ACHN (cell line): ENCODE measurements around the gene RASSF7.
A peak's percentile ranks its signal among the peaks of the same experiment; 100 is the strongest.

Experiments used
- DNase-seq: peaks from one replicate; pipeline ENCODE4 v3.0.0-alpha.2; 2015
- in situ Hi-C: cut with HindIII; loops from 2 replicates; pipeline ENCODE4 v1.10.0; 2017; ENCODE audit warnings: low sequenced_read_pairs, low pct_ligation_motif_present, low pct_unique_long_range_greater_than_20kb

The RASSF7 gene

GRCh38 chr11:596374-596773 lies 35.6 kb downstream of the RASSF7 start:
- DNase-seq, result no peak
- in situ Hi-C loops, result no loop called here

GRCh38 chr11:597166-597725 lies 36.5 kb downstream of the RASSF7 start:
- DNase-seq, result no peak
- in situ Hi-C loops, result no loop called here

- no peak for DNase-seq
- in situ Hi-C loops, result no loop called here
Observed at GRCh38 chr11:598005-598680, 37.4 kb downstream of the RASSF7 start.

- in situ Hi-C loops, result no loop called here
- no peak for DNase-seq
Observed at GRCh38 chr11:601573-602245, 40.9 kb downstream of the RASSF7 start.

GRCh38 chr11:603154-603553 lies 42.4 kb downstream of the RASSF7 start:
- DNase-seq, result no peak
- in situ Hi-C loops, result no loop called here

GRCh38 chr11:605286-606129 lies 44.7 kb downstream of the RASSF7 start:
- no peak for DNase-seq
- in situ Hi-C loops, result no loop called here

GRCh38 chr11:606245-606644 lies 45.5 kb downstream of the RASSF7 start:
- DNase-seq, result no peak
- in situ Hi-C loops, result no loop called here

GRCh38 chr11:607020-607780 lies 46.4 kb downstream of the RASSF7 start:
- no peak for DNase-seq
- in situ Hi-C loops, result no loop called here

GRCh38 chr11:607971-608659 lies 47.3 kb downstream of the RASSF7 start:
- in situ Hi-C loops, result no loop called here
- no peak for DNase-seq

- in situ Hi-C loops, result no loop called here
- DNase-seq, result no peak
Observed at GRCh38 chr11:608791-609251, 48.1 kb downstream of the RASSF7 start.

- no peak for DNase-seq
- in situ Hi-C loops, result no loop called here
Observed at GRCh38 chr11:609341-609811, 48.6 kb downstream of the RASSF7 start.

GRCh38 chr11:610146-610801 lies 49.5 kb downstream of the RASSF7 start:
- DNase-seq, result no peak
- in situ Hi-C loops, result no loop called here

- in situ Hi-C loops, result no loop called here
- no peak for DNase-seq
Observed at GRCh38 chr11:611001-611996, 50.5 kb downstream of the RASSF7 start.

GRCh38 chr11:612201-612960 lies 51.6 kb downstream of the RASSF7 start:
- in situ Hi-C loops, result no loop called here
- peak; percentile 33 for DNase-seq

- DNase-seq, result no peak
- in situ Hi-C loops, result no loop called here
Observed at GRCh38 chr11:612961-613300, 52.2 kb downstream of the RASSF7 start.
